CD4-positive, alpha-beta memory T cell (primary cell): Measurements from ENCODE around the gene MAPK9. TPM values are rescaled to one million over a fixed set of nuclear protein-coding genes. Genes with fewer than 3 reads are reported as not detected.

Source experiments
- CTCF ChIA-PET: fragments of 350-600 bp; sonication (Branson Sonifier 250); formaldehyde crosslinking; loops from one replicate; lab custom pipeline; 2021; ENCODE audit warnings: inconsistent platforms; ENCODE audit not compliant: partially characterized antibody; lab: Charles Lee
- POLR2A ChIA-PET: fragments of 350-600 bp; sonication (Branson Sonifier 250); formaldehyde crosslinking; loops from one replicate; lab custom pipeline; 2021; ENCODE audit not compliant: partially characterized antibody; lab: Charles Lee
- DNase-seq, 5 donors: peaks; one replicate each; pipeline versions ENCODE4 v3.0.0 to v3.0.0-alpha.2; 2020 to 2022; ENCODE audit warnings: mixed read lengths in 1 of 5
- H3K27ac ChIP-seq: one replicate; pipeline ENCODE4 v1.7.0; 2013; ENCODE audit warnings: low read depth, low read length
- H3K27me3 ChIP-seq: 2 replicates; pipeline ENCODE4 v1.7.0; 2013; ENCODE audit warnings: mild to moderate bottlenecking, low read length, moderate library complexity; ENCODE audit not compliant: insufficient read depth
- H3K36me3 ChIP-seq: 2 replicates; pipeline ENCODE4 v1.7.0; 2013; ENCODE audit warnings: mild to moderate bottlenecking, low read length, moderate library complexity; ENCODE audit not compliant: insufficient read depth
- H3K4me1 ChIP-seq: 2 replicates; pipeline ENCODE4 v1.7.0; 2013; ENCODE audit warnings: mild to moderate bottlenecking, low read length, moderate library complexity; ENCODE audit not compliant: insufficient read depth
- H3K4me3 ChIP-seq, 2 donors: one replicate each; pipeline ENCODE4 v1.7.0; 2013; ENCODE audit warnings: low read length in 2 of 2, mild to moderate bottlenecking in 1 of 2
- H3K9me3 ChIP-seq, 2 donors: one replicate each; pipeline ENCODE4 v1.7.0; 2013; ENCODE audit warnings: low read length in 2 of 2, control low read depth in 1 of 2; ENCODE audit not compliant: control insufficient read depth in 1 of 2
- H3K27ac Mint-ChIP-seq, 7 donors: one replicate each; pipeline ENCODE4 v1.8.0; 2020 to 2021; ENCODE audit warnings: mixed read lengths in 7 of 7, mild to moderate bottlenecking in 6 of 7, inconsistent platforms in 3 of 7, moderate library complexity in 3 of 7
- H3K27me3 Mint-ChIP-seq, 2 donors: one replicate each; pipeline ENCODE4 v1.8.0; 2020 to 2021; ENCODE audit warnings: mixed read lengths in 2 of 2
- H3K36me3 Mint-ChIP-seq, 2 donors: one replicate each; pipeline ENCODE4 v1.8.0; 2020 to 2021; ENCODE audit warnings: mixed read lengths in 2 of 2, inconsistent platforms in 1 of 2, mild to moderate bottlenecking in 1 of 2
- H3K4me1 Mint-ChIP-seq, 4 donors: one replicate each; pipeline ENCODE4 v1.8.0; 2020 to 2021; ENCODE audit warnings: mixed read lengths in 4 of 4, mild to moderate bottlenecking in 1 of 4
- H3K4me3 Mint-ChIP-seq, 8 donors: one replicate each; pipeline ENCODE4 v1.8.0; 2020 to 2021; ENCODE audit warnings: mixed read lengths in 8 of 8, mild to moderate bottlenecking in 7 of 8, moderate library complexity in 6 of 8, inconsistent platforms in 3 of 8
- H3K9me3 Mint-ChIP-seq, 8 donors: one replicate each; pipeline ENCODE4 v1.8.0; 2020 to 2021; ENCODE audit warnings: mixed read lengths in 8 of 8, mild to moderate bottlenecking in 5 of 8, inconsistent platforms in 3 of 8, moderate library complexity in 1 of 8
- intact Hi-C: fragments of 100-400 bp; cut with micrococcal nuclease; formaldehyde crosslinking; loops from one replicate; pipeline ENCODE4 v1.15.1; 2023
- polyA plus RNA-seq, 2 donors: library from polyadenylated mRNA; unstranded; fragments of 300-500 nt; fragmentation: Illumina TruSeq; gene quantifications; one replicate each; pipeline ENCODE4 v1.2.3, GENCODE V29; 2021
- total RNA-seq, 2 experiments: library from RNA; stranded (reverse); gene quantifications; one replicate each; pipeline ENCODE4 v1.2.3, GENCODE V29; 2021

Gene MAPK9
- total and polyA plus RNA-seq, 4 experiments from 2014 or later = 21.8 to 39.1 (median 35.1) TPM

DNA sequence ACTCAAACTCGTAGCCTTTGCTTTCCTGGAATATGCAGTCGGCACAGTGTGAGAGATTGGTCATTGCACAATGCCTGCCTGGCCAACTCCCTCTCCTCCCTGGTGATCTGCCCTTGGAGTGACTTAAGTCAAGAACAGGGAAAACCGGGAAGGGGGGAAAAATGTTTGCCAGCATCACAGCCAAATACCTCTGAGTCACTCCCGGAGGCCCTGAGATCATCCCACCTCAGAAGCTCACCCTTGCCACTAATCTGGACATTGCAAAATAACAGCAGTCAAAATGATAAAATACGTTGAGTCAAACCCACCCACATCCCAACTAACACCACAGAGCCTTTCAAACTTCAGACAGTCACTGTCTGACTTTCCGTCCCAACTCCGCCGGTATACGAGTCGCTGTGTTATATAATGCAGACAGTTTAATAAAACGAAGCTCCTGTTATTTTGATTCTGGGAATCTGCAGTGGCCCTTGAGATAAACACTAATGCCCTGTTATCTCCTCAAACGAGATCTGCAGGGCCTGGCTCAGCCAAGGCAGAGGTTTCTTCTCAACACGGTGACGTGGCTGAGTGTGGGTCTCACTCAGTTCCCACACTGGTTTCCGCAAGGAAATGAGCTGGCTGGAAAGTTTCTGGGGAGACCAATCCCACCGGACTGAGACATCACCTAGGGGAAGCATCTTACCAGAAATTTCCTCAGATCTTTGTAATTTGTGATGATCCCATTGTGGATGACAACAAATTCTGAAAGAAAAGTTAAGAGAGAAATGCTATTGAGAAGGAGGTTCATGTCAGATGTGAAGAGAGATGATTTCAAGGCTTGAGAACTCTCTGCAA lies 39.1 kb upstream of the MAPK9 start:
- no peak for DNase-seq
- Mint-ChIP-seq H3K4me1 (peaks cover 0 to 5% (median 0%) of the 10 kb centered on the region in 4 donors), H3K4me3 (no peak overlapping the region), H3K9me3 (no peaks in the 10 kb centered on the region), H3K36me3 (no peaks in the 10 kb centered on the region), H3K27me3 (peaks cover 6 to 12% of the 10 kb centered on the region in 2 donors), H3K27ac (peak overlapping the region in 1 of 7 donors; percentile 35)
- Histone ChIP-seq H3K9me3 (no peaks in the 10 kb centered on the region), H3K27ac (no peak overlapping the region), H3K27me3 (no peaks in the 10 kb centered on the region), H3K36me3 (no peaks in the 10 kb centered on the region), H3K4me3 (no peak overlapping the region), H3K4me1 (no peaks in the 10 kb centered on the region)
- intact Hi-C loops = no loop called here
- POLR2A ChIA-PET = no interaction called here
- CTCF ChIA-PET = interaction anchor here (1.2 to 4.1 kb wide), 3 partner anchors 9 to 37 kb away, joined by 3 to 29 read pairs (median 16); no protein-coding TSS in a partner anchor

DNA sequence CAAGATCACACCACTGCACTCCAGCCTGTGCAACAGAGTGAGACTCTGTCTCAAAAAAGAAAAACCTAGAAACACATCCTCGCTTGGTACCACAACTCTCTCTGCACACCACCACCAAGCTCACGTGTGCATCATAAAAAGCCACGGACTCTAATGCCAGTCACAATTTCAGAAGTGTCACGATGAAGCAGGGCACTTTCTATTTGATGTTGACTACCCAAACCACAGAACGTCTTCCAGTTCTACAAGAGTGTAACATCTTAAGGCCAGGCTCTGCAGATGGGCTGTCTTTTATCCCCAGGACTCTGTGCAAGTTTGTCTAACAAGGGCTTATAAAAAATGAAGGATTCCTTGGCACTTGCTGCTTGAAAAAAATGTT lies 38.4 kb upstream of the MAPK9 start:
- Histone ChIP-seq H3K4me1 (no peaks in the 10 kb centered on the region), H3K9me3 (no peaks in the 10 kb centered on the region), H3K27me3 (no peaks in the 10 kb centered on the region), H3K27ac (no peak overlapping the region), H3K4me3 (no peak overlapping the region), H3K36me3 (no peaks in the 10 kb centered on the region)
- ChIA-PET CTCF (interaction anchor here (1.2 to 4.1 kb wide), 3 partner anchors 8 to 36 kb away, joined by 3 to 29 read pairs (median 16); no protein-coding TSS in a partner anchor), POLR2A (no interaction called here)
- H3K36me3 Mint-ChIP-seq = no peaks in the 10 kb centered on the region
- peaks cover 6 to 12% of the 10 kb centered on the region in 2 donors for H3K27me3 Mint-ChIP-seq
- intact Hi-C loops = no loop called here
- H3K4me1 Mint-ChIP-seq = peaks cover 0 to 5% (median 0%) of the 10 kb centered on the region in 4 donors
- H3K4me3 Mint-ChIP-seq = no peak overlapping the region
- no peaks in the 10 kb centered on the region for H3K9me3 Mint-ChIP-seq
- no peak for DNase-seq
- H3K27ac Mint-ChIP-seq = peak overlapping the region in 2 of 7 donors; percentile 44 to 52

GRCh38 chr5:180329606-180330269 lies 37.9 kb upstream of the MAPK9 start:
- Histone ChIP-seq H3K27me3 (no peaks in the 10 kb centered on the region), H3K9me3 (no peaks in the 10 kb centered on the region), H3K36me3 (no peaks in the 10 kb centered on the region), H3K4me1 (no peaks in the 10 kb centered on the region), H3K27ac (no peak overlapping the region), H3K4me3 (no peak overlapping the region)
- peaks cover 6 to 12% of the 10 kb centered on the region in 2 donors for H3K27me3 Mint-ChIP-seq
- intact Hi-C loops = loop anchor here (5.0 kb wide), 1 partner anchor 202 kb away; no protein-coding TSS in a partner anchor
- H3K4me3 Mint-ChIP-seq = no peak overlapping the region
- POLR2A ChIA-PET = interaction anchor here (2.0 kb wide), 1 partner anchor 37 kb away, joined by 15 read pairs; the partner anchor contains the start of gene MAPK9
- no peak for DNase-seq
- CTCF ChIA-PET = interaction anchor here (1.0 to 6.2 kb wide), 11 partner anchors 7 to 127 kb away, joined by 3 to 58 read pairs (median 16); no protein-coding TSS in a partner anchor
- H3K9me3 Mint-ChIP-seq = no peaks in the 10 kb centered on the region
- H3K36me3 Mint-ChIP-seq = no peaks in the 10 kb centered on the region
- peak overlapping the region in 1 of 7 donors; percentile 44 for H3K27ac Mint-ChIP-seq
- H3K4me1 Mint-ChIP-seq = peaks cover 0 to 5% (median 0%) of the 10 kb centered on the region in 4 donors

DNA sequence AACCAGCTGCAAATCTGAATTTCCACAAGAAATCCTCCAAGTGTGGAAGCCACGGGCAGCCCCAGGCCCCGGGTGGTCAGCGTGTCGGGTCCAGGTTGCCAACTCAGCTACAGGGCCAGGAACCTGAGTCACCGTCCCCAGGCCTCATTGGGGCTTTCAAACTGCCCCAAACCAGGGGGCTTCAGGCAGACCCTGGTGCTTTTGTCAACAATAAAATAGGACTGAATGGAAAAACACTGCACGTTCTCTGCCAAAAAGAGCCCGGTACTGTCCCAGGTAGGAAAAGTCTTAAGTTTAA lies 37.2 kb upstream of the MAPK9 start:
- Mint-ChIP-seq H3K4me1 (peaks cover 0 to 5% (median 0%) of the 10 kb centered on the region in 4 donors), H3K27me3 (peaks cover 6 to 10% of the 10 kb centered on the region in 2 donors), H3K4me3 (no peak overlapping the region), H3K9me3 (no peaks in the 10 kb centered on the region), H3K27ac (no peak overlapping the region), H3K36me3 (no peaks in the 10 kb centered on the region)
- no peaks in the 10 kb centered on the region for H3K27me3 ChIP-seq
- no peaks in the 10 kb centered on the region for H3K4me1 ChIP-seq
- intact Hi-C loops = loop anchor here (5.0 kb wide), 1 partner anchor 202 kb away; no protein-coding TSS in a partner anchor
- no peaks in the 10 kb centered on the region for H3K9me3 ChIP-seq
- POLR2A ChIA-PET = interaction anchor here (0.7 to 2.0 kb wide), 2 partner anchors 36 to 40 kb away, joined by 3 to 15 read pairs; partner anchors contain the start of gene MAPK9
- no peak for DNase-seq
- no peaks in the 10 kb centered on the region for H3K36me3 ChIP-seq
- H3K4me3 ChIP-seq = no peak overlapping the region
- CTCF ChIA-PET = interaction anchor here (0.5 to 6.2 kb wide), 27 partner anchors 9 to 203 kb away, joined by 3 to 58 read pairs (median 5); partner anchors contain the start of gene GFPT2
- no peak overlapping the region for H3K27ac ChIP-seq

DNA sequence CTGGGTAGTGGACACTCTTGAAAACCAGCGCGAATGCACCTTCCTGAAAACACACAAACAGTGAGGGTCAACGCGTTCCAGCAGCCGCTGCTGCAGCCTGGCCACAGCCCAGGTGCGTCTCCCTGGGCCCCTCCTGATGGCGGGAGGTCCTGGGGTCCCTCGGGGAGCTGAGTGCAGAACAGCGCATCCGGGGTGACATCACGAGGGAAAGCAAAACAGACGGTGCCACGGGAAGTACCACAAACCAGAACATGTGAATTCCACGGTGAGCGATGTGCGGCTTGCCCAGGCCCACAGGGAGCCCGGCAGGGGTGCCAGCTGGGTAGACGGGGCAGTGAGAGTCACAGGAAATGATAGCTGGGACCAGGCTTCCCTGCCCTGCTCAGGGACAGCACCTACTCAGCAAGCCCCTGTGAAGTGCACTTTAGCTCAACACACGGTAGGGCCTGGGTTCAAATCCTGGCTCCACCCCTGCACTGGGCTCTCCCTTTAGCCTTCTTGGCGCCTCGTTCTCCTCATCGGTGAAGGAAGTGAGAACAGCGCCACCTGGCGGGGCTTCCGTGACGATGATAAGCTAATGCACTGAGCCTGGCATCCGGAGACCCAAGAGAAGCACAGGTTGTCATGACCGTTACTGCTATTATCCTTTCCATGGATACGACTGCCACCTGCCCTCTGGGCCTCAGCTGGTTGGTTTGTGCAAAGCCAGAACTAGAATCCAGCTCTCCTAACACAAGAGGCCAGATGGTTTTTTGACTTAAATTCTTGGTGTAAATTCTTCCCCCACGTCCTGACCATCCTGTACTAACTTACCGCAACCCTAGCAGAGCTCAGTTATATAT lies 36.6 kb upstream of the MAPK9 start:
- H3K36me3 Mint-ChIP-seq = no peaks in the 10 kb centered on the region
- H3K27ac Mint-ChIP-seq = no peak overlapping the region
- intact Hi-C loops = loop anchor here (1.0 to 5.0 kb wide), 2 partner anchors 35 to 201 kb away; no protein-coding TSS in a partner anchor
- H3K27me3 Mint-ChIP-seq = peaks cover 4 to 8% of the 10 kb centered on the region in 2 donors
- Histone ChIP-seq H3K36me3 (no peaks in the 10 kb centered on the region), H3K4me1 (no peaks in the 10 kb centered on the region), H3K27me3 (no peaks in the 10 kb centered on the region), H3K27ac (no peak overlapping the region), H3K9me3 (no peaks in the 10 kb centered on the region), H3K4me3 (no peak overlapping the region)
- CTCF ChIA-PET = interaction anchor here (0.5 to 6.2 kb wide), 28 partner anchors 9 to 202 kb away, joined by 3 to 58 read pairs (median 5); partner anchors contain the start of gene GFPT2
- no peak overlapping the region for H3K4me3 Mint-ChIP-seq
- POLR2A ChIA-PET = interaction anchor here (0.7 to 2.0 kb wide), 2 partner anchors 35 to 39 kb away, joined by 3 to 15 read pairs; partner anchors contain the start of gene MAPK9
- DNase-seq = peak; percentile 73 to 83 (median 77)
- H3K9me3 Mint-ChIP-seq = no peaks in the 10 kb centered on the region
- peaks cover 0 to 5% (median 0%) of the 10 kb centered on the region in 4 donors for H3K4me1 Mint-ChIP-seq

GRCh38 chr5:180326989-180327565 lies 35.2 kb upstream of the MAPK9 start:
- Mint-ChIP-seq H3K36me3 (no peaks in the 10 kb centered on the region), H3K4me1 (peaks cover 0 to 5% (median 0%) of the 10 kb centered on the region in 4 donors), H3K9me3 (no peaks in the 10 kb centered on the region), H3K4me3 (no peak overlapping the region), H3K27me3 (peaks cover 0 to 5% of the 10 kb centered on the region in 2 donors), H3K27ac (peak overlapping the region in 1 of 7 donors; percentile 36)
- Histone ChIP-seq H3K9me3 (no peaks in the 10 kb centered on the region), H3K4me1 (no peaks in the 10 kb centered on the region), H3K27ac (no peak overlapping the region), H3K27me3 (no peaks in the 10 kb centered on the region), H3K4me3 (no peak overlapping the region), H3K36me3 (no peaks in the 10 kb centered on the region)
- ChIA-PET CTCF (interaction anchor here (1.4 to 6.2 kb wide), 4 partner anchors 7 to 33 kb away, joined by 5 to 58 read pairs (median 44); no protein-coding TSS in a partner anchor), POLR2A (no interaction called here)
- intact Hi-C loops = loop anchor here (5.0 kb wide), 1 partner anchor 200 kb away; no protein-coding TSS in a partner anchor
- DNase-seq = no peak
